ENCODE measurements around the gene PLCG2. TPM values are rescaled to one million over a fixed set of nuclear protein-coding genes. Genes with fewer than 3 reads are reported as not detected.
"Not testable (repeated sequence)": the region's sequence is repeated elsewhere in the genome, so short reads cannot be mapped to it uniquely, and the experiment has no call there.

Gene PLCG2
- total and polyA plus RNA-seq, 8 donors: 5.1 to 48.7 (median 9.4) TPM

DNA sequence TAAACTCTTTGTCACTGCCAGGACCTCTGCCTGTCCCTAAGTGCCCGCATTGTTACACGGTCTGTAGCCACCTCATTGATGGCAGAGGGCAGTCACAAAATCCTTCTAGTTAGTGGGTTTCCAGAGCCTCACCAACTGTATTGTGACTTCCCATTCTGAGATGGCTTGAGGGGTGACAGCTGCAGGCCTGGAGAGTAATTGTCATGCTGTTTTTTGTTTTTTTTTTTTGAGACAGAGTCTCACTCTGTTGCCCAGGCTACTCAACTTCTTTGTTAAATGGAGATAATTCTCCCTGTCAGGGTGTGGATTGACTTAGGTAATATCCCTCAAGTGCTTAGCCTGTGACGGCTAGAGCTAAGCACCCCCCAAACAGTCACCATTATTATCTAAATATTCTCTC, 154.3 kb downstream of the PLCG2 start:
- DNase-seq (no peak), ATAC-seq (no peak)
- H3K27me3 ChIP-seq: no peaks in the 10 kb centered on the region
- intact Hi-C loops (cut with DNase I): no loop called here
- TF ChIP-seq CTCF (IDR thresholded peaks at IDR 0.05): no peak
- H3K36me3 ChIP-seq: peaks cover 0 to 89% of the 10 kb centered on the region in 2 donors
- H3K4me1 ChIP-seq: peaks cover 0 to 5% of the 10 kb centered on the region in 2 donors
- no peaks in the 10 kb centered on the region for H3K9me3 ChIP-seq
- H3K4me3 ChIP-seq: no peak overlapping the region
- no peak overlapping the region for H3K27ac ChIP-seq

GRCh38 chr16:81934711-81935110, 155.6 kb downstream of the PLCG2 start:
- H3K9me3 ChIP-seq; H3K27ac ChIP-seq; DNase-seq; intact Hi-C loops (cut with DNase I); ATAC-seq; H3K27me3 ChIP-seq; H3K4me1 ChIP-seq; H3K4me3 ChIP-seq: not testable (repeated sequence)
- peaks cover 0 to 87% of the 10 kb centered on the region in 2 donors for H3K36me3 ChIP-seq

- H3K27me3 ChIP-seq: no peaks in the 10 kb centered on the region
- H3K9me3 ChIP-seq: no peaks in the 10 kb centered on the region
- no peak overlapping the region for H3K4me3 ChIP-seq
- peaks cover 0 to 5% of the 10 kb centered on the region in 2 donors for H3K4me1 ChIP-seq
- H3K36me3 ChIP-seq: peaks cover 0 to 88% of the 10 kb centered on the region in 2 donors
- intact Hi-C loops (cut with DNase I): no loop called here
- DNase-seq (no peak), ATAC-seq (no peak)
- TF ChIP-seq CTCF (IDR thresholded peaks at IDR 0.05): no peak
- H3K27ac ChIP-seq: no peak overlapping the region
Measured at GRCh38 chr16:81936209-81937000, 157.3 kb downstream of the PLCG2 start.

GRCh38 chr16:81937305-81938038, 158.4 kb downstream of the PLCG2 start:
- intact Hi-C loops (cut with DNase I): no loop called here
- Histone ChIP-seq H3K9me3 (no peaks in the 10 kb centered on the region), H3K4me3 (no peak overlapping the region), H3K27ac (peak overlapping the region in 1 of 2 donors; percentile 23), H3K4me1 (peaks cover 0 to 5% of the 10 kb centered on the region in 2 donors), H3K36me3 (peaks cover 0 to 81% of the 10 kb centered on the region in 2 donors), H3K27me3 (no peaks in the 10 kb centered on the region)
- no peak for DNase-seq
- no peak for ATAC-seq
- no peak for TF ChIP-seq CTCF (IDR thresholded peaks at IDR 0.05)

- intact Hi-C loops (cut with DNase I): no loop called here
- DNase-seq: no peak
- Histone ChIP-seq H3K27ac (peak overlapping the region in 1 of 2 donors; percentile 23), H3K36me3 (peaks cover 0 to 82% of the 10 kb centered on the region in 2 donors), H3K4me3 (no peak overlapping the region), H3K4me1 (peaks cover 0 to 5% of the 10 kb centered on the region in 2 donors), H3K27me3 (no peaks in the 10 kb centered on the region), H3K9me3 (no peaks in the 10 kb centered on the region)
- TF ChIP-seq CTCF (IDR thresholded peaks at IDR 0.05): no peak
- ATAC-seq: no peak
Measured at GRCh38 chr16:81938326-81939163, 159.5 kb downstream of the PLCG2 start.

Measured in left lung (tissue), 10 donors.